Glutamatergic neuron (in vitro differentiated cells): Measurements from ENCODE around the gene TRAF3IP1. TPM values are rescaled to one million over a fixed set of nuclear protein-coding genes. Genes with fewer than 3 reads are reported as not detected.

ENCODE experiments used
- DNase-seq: peaks from one replicate; pipeline ENCODE4 v3.0.0; 2022
- H3K27ac Mint-ChIP-seq: one replicate; pipeline ENCODE4 v1.8.0; 2020; ENCODE audit warnings: mild to moderate bottlenecking, mixed read lengths, inconsistent platforms; ENCODE audit not compliant: unreplicated experiment
- H3K27me3 Mint-ChIP-seq: one replicate; pipeline ENCODE4 v1.8.0; 2020; ENCODE audit warnings: mild to moderate bottlenecking, moderate library complexity, mixed read lengths, inconsistent platforms; ENCODE audit not compliant: unreplicated experiment
- H3K36me3 Mint-ChIP-seq: one replicate; pipeline ENCODE4 v1.8.0; 2020; ENCODE audit warnings: mild to moderate bottlenecking, mixed read lengths, inconsistent platforms; ENCODE audit not compliant: unreplicated experiment
- H3K4me1 Mint-ChIP-seq: one replicate; pipeline ENCODE4 v1.8.0; 2020; ENCODE audit warnings: mild to moderate bottlenecking, low read depth, mixed read lengths, inconsistent platforms; ENCODE audit not compliant: unreplicated experiment
- H3K4me3 Mint-ChIP-seq: one replicate; pipeline ENCODE4 v1.8.0; 2020; ENCODE audit warnings: mild to moderate bottlenecking, mixed read lengths, inconsistent platforms; ENCODE audit not compliant: unreplicated experiment
- H3K9me3 Mint-ChIP-seq: one replicate; pipeline ENCODE4 v1.8.0; 2020; ENCODE audit warnings: mild to moderate bottlenecking, moderate library complexity, mixed read lengths, inconsistent platforms; ENCODE audit not compliant: unreplicated experiment
- CTCF ChIP-seq: fragments of 200-600 bp; sonication (generic); IDR thresholded peaks from one replicate; pipeline ENCODE4 v1.5.0; 2021; ENCODE audit not compliant: partially characterized antibody, unreplicated experiment
- total RNA-seq: library from RNA; stranded (reverse); fragmentation: NEBNext Ultra II Directional; extraction: Animal tissue kit (Norgen Biotek cat#: 25700); gene quantifications from one replicate; pipeline ENCODE4 v1.2.1, GENCODE V29; 2021; ENCODE audit not compliant: unreplicated experiment

The TRAF3IP1 gene
- total RNA-seq, 1 donor from 2014 or later = 10.3 TPM

- Mint-ChIP-seq H3K27ac (no peak overlapping the region), H3K4me1 (no peaks in the 10 kb centered on the region), H3K4me3 (no peak overlapping the region), H3K36me3 (no peaks in the 10 kb centered on the region), H3K27me3 (no peaks in the 10 kb centered on the region), H3K9me3 (no peaks in the 10 kb centered on the region)
- DNase-seq = no peak
- TF ChIP-seq CTCF = no peak
Measured at GRCh38 chr2:238336793-238337444, 16.6 kb downstream of the TRAF3IP1 start.

- H3K36me3 Mint-ChIP-seq = no peaks in the 10 kb centered on the region
- no peaks in the 10 kb centered on the region for H3K27me3 Mint-ChIP-seq
- H3K27ac Mint-ChIP-seq = no peak overlapping the region
- no peaks in the 10 kb centered on the region for H3K4me1 Mint-ChIP-seq
- H3K9me3 Mint-ChIP-seq = no peaks in the 10 kb centered on the region
- H3K4me3 Mint-ChIP-seq = no peak overlapping the region
- DNase-seq = no peak
- no peak for TF ChIP-seq CTCF
Measured at GRCh38 chr2:238337846-238338245, 17.5 kb downstream of the TRAF3IP1 start.

GRCh38 chr2:238338710-238339394, 18.5 kb downstream of the TRAF3IP1 start:
- H3K36me3 Mint-ChIP-seq = no peaks in the 10 kb centered on the region
- TF ChIP-seq CTCF = no peak
- no peak overlapping the region for H3K27ac Mint-ChIP-seq
- no peak for DNase-seq
- H3K4me1 Mint-ChIP-seq = no peaks in the 10 kb centered on the region
- H3K9me3 Mint-ChIP-seq = no peaks in the 10 kb centered on the region
- H3K4me3 Mint-ChIP-seq = no peak overlapping the region
- H3K27me3 Mint-ChIP-seq = no peaks in the 10 kb centered on the region

GRCh38 chr2:238339395-238339780, 19.1 kb downstream of the TRAF3IP1 start:
- no peak overlapping the region for H3K27ac Mint-ChIP-seq
- H3K4me1 Mint-ChIP-seq = no peaks in the 10 kb centered on the region
- no peak overlapping the region for H3K4me3 Mint-ChIP-seq
- H3K27me3 Mint-ChIP-seq = no peaks in the 10 kb centered on the region
- no peaks in the 10 kb centered on the region for H3K36me3 Mint-ChIP-seq
- no peaks in the 10 kb centered on the region for H3K9me3 Mint-ChIP-seq
- no peak for DNase-seq
- TF ChIP-seq CTCF = no peak

- H3K27me3 Mint-ChIP-seq = no peaks in the 10 kb centered on the region
- H3K27ac Mint-ChIP-seq = no peak overlapping the region
- H3K36me3 Mint-ChIP-seq = no peaks in the 10 kb centered on the region
- no peaks in the 10 kb centered on the region for H3K9me3 Mint-ChIP-seq
- DNase-seq = no peak
- no peak overlapping the region for H3K4me3 Mint-ChIP-seq
- H3K4me1 Mint-ChIP-seq = no peaks in the 10 kb centered on the region
- TF ChIP-seq CTCF = no peak
Measured at GRCh38 chr2:238339814-238340213, 19.5 kb downstream of the TRAF3IP1 start.
